SIG-M5 treated with dmso at 0.1 percent for 504 hours (cell line): ENCODE measurements around the gene TRAPPC3.

Experiments
- DNase-seq: peaks from one replicate; lab custom pipeline; 2025; ENCODE audit not compliant: unreplicated experiment; lab: John Stamatoyannopoulos, UW

The TRAPPC3 gene

GRCh38 chr1:36087233-36088123 is 61.8 kb downstream of the TRAPPC3 start:
- no peak for DNase-seq
